Mammary epithelial cell (primary cell): ENCODE results near the gene KRT78.

Experiments
- CTCF ChIP-seq, 2 donors: IDR thresholded peaks in 1 of 2; conservative IDR thresholded peaks in 1 of 2; 2 replicates each; pipeline ENCODE4 v1.5.1; 2011 to 2012; ENCODE audit warnings: inconsistent platforms in 2 of 2, low read length in 2 of 2, mild to moderate bottlenecking in 2 of 2, control low read depth in 1 of 2, low read depth in 1 of 2; ENCODE audit not compliant: insufficient read depth in 1 of 2; ENCODE audit errors: extremely low read depth in 1 of 2
- EZH2 ChIP-seq: IDR thresholded peaks from 2 replicates; pipeline ENCODE4 v1.6.1; 2012; ENCODE audit warnings: low read length, inconsistent platforms, borderline replicate concordance

GRCh38 chr12:52818887-52819420, 29.8 kb downstream of the KRT78 start:
- TF ChIP-seq CTCF (conservative IDR thresholded peaks at IDR 0.05 in 1 of 2, IDR thresholded peaks at IDR 0.05 in 1 of 2; ENCODE audit: extremely low read depth in 1 of 2, insufficient read depth in 1 of 2, low read depth in 1 of 2, low read length in 2 of 2) (no peak), EZH2 (no peak)
